OCI-LY1 (cell line): ENCODE results near the gene ZDHHC14.

Experiments used
- CTCF ChIP-seq: fragments of 200-600 bp; sonication (generic), shearing (Covaris generic); IDR thresholded peaks from 2 replicates; pipeline ENCODE4 v1.5.1; 2017; ENCODE audit warnings: mild to moderate bottlenecking, antibody characterized with exemption, low read length, moderate library complexity, mixed read lengths
- EZH2 ChIP-seq: fragments of 200-600 bp; sonication (generic), shearing (Covaris generic); IDR thresholded peaks from 2 replicates; pipeline ENCODE4 v1.8.0; 2017; ENCODE audit warnings: borderline replicate concordance, mixed run types, mild to moderate bottlenecking, antibody characterized with exemption, low read length, moderate library complexity, mixed read lengths

GRCh38 chr6:157723376-157723775 is 342.4 kb downstream of the ZDHHC14 start:
- no peak for TF ChIP-seq CTCF
- no peak for TF ChIP-seq EZH2
